Upper lobe of left lung (tissue), 6 donors: Measurements from ENCODE around the gene ZBTB16. TPM values are rescaled to one million over a fixed set of nuclear protein-coding genes. Genes with fewer than 3 reads are reported as not detected.

ENCODE experiments used
- ATAC-seq, 2 donors: fragments of 200-7000 bp; cut with Tn5 transposase; one replicate each; pipeline ENCODE4 v1.9.1; 2022; ENCODE audit warnings: mild to moderate bottlenecking in 2 of 2, moderate library complexity in 2 of 2; ENCODE audit not compliant: low FRiP score in 2 of 2
- DNase-seq, 2 donors: peaks; one replicate each; pipeline ENCODE4 v3.0.0-alpha.2; 2019 to 2020
- H3K27ac ChIP-seq, 4 donors: fragments of 200-600 bp; sonication (generic); one replicate each; pipeline ENCODE4 v1.5.1; 2016 to 2019
- H3K27me3 ChIP-seq, 4 donors: fragments of 200-600 bp; sonication (generic); one replicate each; pipeline ENCODE4 v1.5.1; 2017 to 2019
- H3K36me3 ChIP-seq, 4 donors: fragments of 200-600 bp; sonication (generic); one replicate each; pipeline ENCODE4 v1.5.1; 2016 to 2019
- H3K4me1 ChIP-seq, 4 donors: fragments of 200-600 bp; sonication (generic); one replicate each; pipeline ENCODE4 v1.5.1; 2018 to 2019
- H3K4me3 ChIP-seq, 4 donors: fragments of 200-600 bp; sonication (generic); one replicate each; pipeline ENCODE4 v1.5.1; 2017 to 2019; ENCODE audit warnings: mild to moderate bottlenecking in 2 of 4, moderate library complexity in 1 of 4
- H3K9me3 ChIP-seq, 4 donors: fragments of 200-600 bp; sonication (generic); one replicate each; pipeline ENCODE4 v1.5.1; 2018 to 2019
- EP300 ChIP-seq, 4 donors: sonication (generic); formaldehyde crosslinking; IDR thresholded peaks; one replicate each; pipeline ENCODE4 v1.5.1; 2017; ENCODE audit warnings: antibody characterized with exemption in 4 of 4, control low read depth in 2 of 4
- POLR2A ChIP-seq, 4 donors: fragments of 450-650 bp; IDR thresholded peaks; one replicate each; pipeline ENCODE4 v1.5.1; 2016 to 2017; ENCODE audit warnings: antibody characterized with exemption in 4 of 4, mild to moderate bottlenecking in 2 of 4
- POLR2AphosphoS5 ChIP-seq, 2 donors: sonication (generic); formaldehyde crosslinking; IDR thresholded peaks; one replicate each; pipeline ENCODE4 v1.5.1; 2017; ENCODE audit warnings: antibody characterized with exemption in 2 of 2
- whole genome bisulfite sequencing, 2 donors: methylation state at CpG; one replicate each; pipeline ENCODE4 v1.1.5; 2017 to 2018; 5-methylcytosine and 5-hydroxymethylcytosine counted together
- total RNA-seq, 6 donors: library from RNA; depleted of rRNA in 4 of 6; stranded (reverse); fragments of >200 nt in 4 of 6; gene quantifications; one replicate each; pipeline versions ENCODE4 v1.1.0 to v1.2.1, GENCODE V29; 2016 to 2021
- TF ChIP-seq, protein P1 (sequence below), 6 experiments: fragments of 450-650 bp in 4 of 6; fragments of 200-600 bp in 2 of 6; sonication (generic) in 2 of 6; IDR thresholded peaks; one replicate each; pipeline ENCODE4 v1.5.1; 2016 to 2019; ENCODE audit warnings: antibody characterized with exemption in 6 of 6
- donor health status: DM: no; HTN: no; CAD: no; lungs with moderate emphysema.
- donor health status: DM: no; HTN: yes; CAD: no; lungs with severe emphysema.

ZBTB16 gene
- total RNA-seq, 6 donors from 2014 or later: 110 to 584 (median 179) TPM

DNA sequence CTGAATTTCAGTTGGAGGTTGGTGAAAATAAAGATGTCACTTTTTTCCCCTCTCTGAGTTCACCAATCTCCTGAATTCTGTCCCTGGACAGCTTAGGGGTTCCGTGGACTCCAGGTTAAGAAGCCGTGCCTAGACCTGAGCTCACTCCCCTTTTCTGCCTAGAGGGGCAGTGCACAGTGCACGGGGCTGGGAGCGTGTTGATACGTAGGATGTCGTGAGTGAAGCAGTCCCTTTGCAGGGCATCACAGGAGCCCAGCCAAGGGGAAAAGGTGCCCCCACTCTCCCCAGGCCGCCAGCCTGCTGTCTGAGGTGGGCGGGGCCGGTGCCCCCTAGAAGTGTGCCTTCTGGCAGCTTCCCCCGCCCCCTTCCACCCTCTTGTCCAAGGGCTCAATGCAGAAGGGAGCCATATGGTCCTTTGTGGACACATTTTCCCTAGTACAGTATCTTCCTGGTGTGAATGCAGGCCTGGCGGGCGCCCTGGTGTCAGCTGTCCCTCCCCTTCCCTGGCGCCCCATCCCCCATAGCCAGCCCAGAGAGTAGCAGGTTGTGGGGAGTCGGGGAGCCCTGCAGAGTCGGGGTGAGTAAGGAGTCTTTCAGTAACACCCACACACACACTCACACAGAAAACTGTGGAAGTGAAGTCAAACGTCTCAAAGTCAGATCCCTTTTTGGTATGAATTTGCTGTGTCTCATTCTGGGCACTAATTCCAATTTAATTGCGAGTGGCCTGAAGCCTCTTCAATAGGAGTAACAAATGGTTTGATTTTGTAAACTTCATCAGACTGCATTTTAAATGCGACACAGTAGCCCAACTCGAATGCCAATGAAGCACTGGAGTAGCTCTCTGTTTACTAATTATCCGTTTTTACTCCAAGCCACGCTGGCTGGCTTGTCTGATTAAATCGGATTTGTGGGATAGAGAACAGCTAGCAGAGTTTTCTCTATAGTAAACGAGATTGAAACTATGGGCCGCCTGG, 169.2 kb downstream of the ZBTB16 start:
- H3K27me3 ChIP-seq: no peaks in the 10 kb centered on the region
- H3K36me3 ChIP-seq: peaks cover 0 to 34% (median 16%) of the 10 kb centered on the region in 4 donors
- H3K4me3 ChIP-seq: no peak overlapping the region
- H3K9me3 ChIP-seq: no peaks in the 10 kb centered on the region
- 71 to 74% methylated on average over 22 of the region's 24 CpGs for WGBS, 2 donors
- TF ChIP-seq, protein P1, sequence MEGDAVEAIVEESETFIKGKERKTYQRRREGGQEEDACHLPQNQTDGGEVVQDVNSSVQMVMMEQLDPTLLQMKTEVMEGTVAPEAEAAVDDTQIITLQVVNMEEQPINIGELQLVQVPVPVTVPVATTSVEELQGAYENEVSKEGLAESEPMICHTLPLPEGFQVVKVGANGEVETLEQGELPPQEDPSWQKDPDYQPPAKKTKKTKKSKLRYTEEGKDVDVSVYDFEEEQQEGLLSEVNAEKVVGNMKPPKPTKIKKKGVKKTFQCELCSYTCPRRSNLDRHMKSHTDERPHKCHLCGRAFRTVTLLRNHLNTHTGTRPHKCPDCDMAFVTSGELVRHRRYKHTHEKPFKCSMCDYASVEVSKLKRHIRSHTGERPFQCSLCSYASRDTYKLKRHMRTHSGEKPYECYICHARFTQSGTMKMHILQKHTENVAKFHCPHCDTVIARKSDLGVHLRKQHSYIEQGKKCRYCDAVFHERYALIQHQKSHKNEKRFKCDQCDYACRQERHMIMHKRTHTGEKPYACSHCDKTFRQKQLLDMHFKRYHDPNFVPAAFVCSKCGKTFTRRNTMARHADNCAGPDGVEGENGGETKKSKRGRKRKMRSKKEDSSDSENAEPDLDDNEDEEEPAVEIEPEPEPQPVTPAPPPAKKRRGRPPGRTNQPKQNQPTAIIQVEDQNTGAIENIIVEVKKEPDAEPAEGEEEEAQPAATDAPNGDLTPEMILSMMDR (IDR thresholded peaks at IDR 0.05): no peak
- TF ChIP-seq POLR2A (IDR thresholded peaks at IDR 0.05): no peak
- TF ChIP-seq EP300 (IDR thresholded peaks at IDR 0.05): no peak
- TF ChIP-seq POLR2AphosphoS5 (IDR thresholded peaks at IDR 0.05): no peak
- peaks cover 40 to 59% (median 47%) of the 10 kb centered on the region in 4 donors for H3K4me1 ChIP-seq
- no peak for ATAC-seq
- DNase-seq: peak in 1 of 2 donors; percentile 50
- H3K27ac ChIP-seq: peak overlapping the region in 1 of 4 donors; percentile 55

DNA sequence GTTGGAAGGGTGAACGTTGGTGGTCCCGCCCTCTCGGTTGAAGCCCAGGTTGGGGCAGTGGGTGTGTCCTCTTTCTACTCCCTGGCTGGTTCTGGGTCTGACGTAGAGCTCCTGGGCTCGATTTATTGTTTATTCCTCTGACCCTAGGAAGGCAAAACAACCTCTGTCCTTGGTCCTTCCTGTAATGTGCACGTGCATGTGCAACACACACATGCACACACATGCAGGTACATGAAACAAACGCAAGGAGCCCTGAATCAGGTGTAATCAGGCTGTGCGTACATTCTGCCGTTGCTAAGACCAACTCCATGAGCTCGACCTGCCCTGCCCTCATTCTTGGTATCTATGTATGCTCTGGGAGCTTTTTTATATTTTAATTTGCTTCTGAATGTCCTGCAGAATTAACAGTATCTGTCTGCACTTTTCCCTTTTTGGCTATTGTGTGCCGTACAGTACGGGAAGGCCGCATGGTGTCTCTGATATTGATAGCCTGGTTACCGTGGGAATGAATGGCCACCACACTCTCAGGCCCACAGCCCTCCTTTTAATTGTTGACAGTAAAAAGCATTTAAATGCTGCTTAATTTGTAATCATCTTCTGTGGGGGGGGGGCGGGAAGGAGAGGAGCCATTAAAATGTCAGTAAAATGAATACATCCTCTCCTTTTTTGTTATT, 170.7 kb downstream of the ZBTB16 start:
- 84 to 88% methylated on average over 15 of the region's 15 CpGs for WGBS, 2 donors
- peak in 1 of 2 donors; percentile 4 for TF ChIP-seq POLR2AphosphoS5 (IDR thresholded peaks at IDR 0.05)
- TF ChIP-seq, protein P1 (IDR thresholded peaks at IDR 0.05): no peak
- DNase-seq (no peak), ATAC-seq (no peak)
- no peaks in the 10 kb centered on the region for H3K9me3 ChIP-seq
- peaks cover 0 to 26% (median 12%) of the 10 kb centered on the region in 4 donors for H3K36me3 ChIP-seq
- H3K4me1 ChIP-seq: peaks cover 47 to 61% (median 54%) of the 10 kb centered on the region in 4 donors
- H3K27me3 ChIP-seq: no peaks in the 10 kb centered on the region
- H3K4me3 ChIP-seq: no peak overlapping the region
- H3K27ac ChIP-seq: no peak overlapping the region

DNA sequence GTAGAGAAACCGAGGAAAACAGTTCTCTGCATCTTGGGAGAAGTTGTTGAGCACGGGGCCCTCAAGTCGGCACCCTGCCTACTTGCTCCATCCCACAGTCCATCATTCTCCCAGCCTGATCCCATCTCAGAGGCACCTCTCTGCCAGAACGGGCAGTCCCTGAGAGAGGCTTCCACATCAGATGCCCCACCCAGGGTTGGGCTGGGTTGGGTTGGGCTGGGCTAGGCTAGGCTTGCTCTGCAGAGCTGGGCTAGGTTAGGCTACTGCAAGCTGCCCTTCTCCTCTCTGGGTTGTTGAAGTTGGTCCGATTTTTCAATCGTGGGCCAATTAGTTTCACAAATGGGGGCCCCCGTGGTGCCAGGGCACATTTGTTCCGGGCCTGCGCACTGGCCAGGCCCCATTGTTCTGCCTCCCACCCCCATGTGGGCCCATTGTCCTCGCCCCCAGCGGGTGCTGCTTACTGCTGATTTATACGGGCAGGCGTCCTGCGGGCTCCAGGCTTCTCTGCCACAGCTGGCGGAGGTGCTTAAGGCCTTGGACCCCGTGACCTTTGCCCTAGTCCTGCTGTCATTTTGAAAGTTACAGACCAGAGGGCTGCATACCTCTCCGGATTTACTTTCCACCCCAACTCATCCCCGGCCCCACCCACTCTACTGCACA, 173.0 kb downstream of the ZBTB16 start:
- DNase-seq: peak in 1 of 2 donors; percentile 48

DNA sequence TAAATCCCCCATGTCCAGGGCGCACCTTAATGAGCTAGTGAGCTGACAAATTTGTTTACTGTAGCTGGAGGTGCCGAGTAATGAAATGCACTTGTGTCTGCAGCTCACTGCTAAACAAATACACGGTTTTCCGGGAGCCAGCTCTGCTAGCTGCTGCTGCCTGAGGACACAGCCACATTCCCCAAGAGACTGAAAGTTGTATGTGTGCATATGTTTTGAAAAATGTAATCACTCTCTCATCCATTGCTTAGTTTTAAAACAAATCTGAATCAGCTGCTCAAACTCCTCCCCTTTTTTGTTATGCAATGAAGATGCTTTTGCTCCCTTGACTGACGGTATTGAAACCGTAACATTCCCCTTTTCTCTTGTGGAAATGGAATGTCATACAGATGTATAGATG, 174.2 kb downstream of the ZBTB16 start:
- H3K27me3 ChIP-seq: no peaks in the 10 kb centered on the region
- DNase-seq: no peak
- H3K9me3 ChIP-seq: no peaks in the 10 kb centered on the region
- no peak overlapping the region for H3K27ac ChIP-seq
- 48 to 56% methylated on average over 6 of the region's 6 CpGs for WGBS, 2 donors
- H3K4me1 ChIP-seq: peaks cover 31 to 55% (median 49%) of the 10 kb centered on the region in 4 donors
- TF ChIP-seq, protein P1 (IDR thresholded peaks at IDR 0.05): no peak
- TF ChIP-seq EP300 (IDR thresholded peaks at IDR 0.05) (no peak), POLR2A (IDR thresholded peaks at IDR 0.05) (no peak), POLR2AphosphoS5 (IDR thresholded peaks at IDR 0.05) (peak in 1 of 2 donors; percentile 17)
- no peak overlapping the region for H3K4me3 ChIP-seq
- ATAC-seq: no peak
- H3K36me3 ChIP-seq: peaks cover 0 to 25% (median 16%) of the 10 kb centered on the region in 4 donors

More for the DNA sequence above, 173.0 kb downstream of the ZBTB16 start:
- peak in 1 of 2 donors; percentile 49 for ATAC-seq
- no peaks in the 10 kb centered on the region for H3K27me3 ChIP-seq
- 80 to 82% methylated on average over 15 to 17 of the region's 18 CpGs for WGBS, 2 donors
- no peak overlapping the region for H3K4me3 ChIP-seq
- H3K4me1 ChIP-seq: peaks cover 43 to 58% (median 52%) of the 10 kb centered on the region in 4 donors
- H3K27ac ChIP-seq: no peak overlapping the region
- peaks cover 0 to 16% (median 7%) of the 10 kb centered on the region in 4 donors for H3K36me3 ChIP-seq
- TF ChIP-seq, protein P1 (IDR thresholded peaks at IDR 0.05): no peak
- TF ChIP-seq EP300 (IDR thresholded peaks at IDR 0.05) (no peak), POLR2AphosphoS5 (IDR thresholded peaks at IDR 0.05) (no peak), POLR2A (IDR thresholded peaks at IDR 0.05) (no peak)
- H3K9me3 ChIP-seq: no peaks in the 10 kb centered on the region
